Measurements from ENCODE around the gene GAD1.

Gene GAD1

DNA sequence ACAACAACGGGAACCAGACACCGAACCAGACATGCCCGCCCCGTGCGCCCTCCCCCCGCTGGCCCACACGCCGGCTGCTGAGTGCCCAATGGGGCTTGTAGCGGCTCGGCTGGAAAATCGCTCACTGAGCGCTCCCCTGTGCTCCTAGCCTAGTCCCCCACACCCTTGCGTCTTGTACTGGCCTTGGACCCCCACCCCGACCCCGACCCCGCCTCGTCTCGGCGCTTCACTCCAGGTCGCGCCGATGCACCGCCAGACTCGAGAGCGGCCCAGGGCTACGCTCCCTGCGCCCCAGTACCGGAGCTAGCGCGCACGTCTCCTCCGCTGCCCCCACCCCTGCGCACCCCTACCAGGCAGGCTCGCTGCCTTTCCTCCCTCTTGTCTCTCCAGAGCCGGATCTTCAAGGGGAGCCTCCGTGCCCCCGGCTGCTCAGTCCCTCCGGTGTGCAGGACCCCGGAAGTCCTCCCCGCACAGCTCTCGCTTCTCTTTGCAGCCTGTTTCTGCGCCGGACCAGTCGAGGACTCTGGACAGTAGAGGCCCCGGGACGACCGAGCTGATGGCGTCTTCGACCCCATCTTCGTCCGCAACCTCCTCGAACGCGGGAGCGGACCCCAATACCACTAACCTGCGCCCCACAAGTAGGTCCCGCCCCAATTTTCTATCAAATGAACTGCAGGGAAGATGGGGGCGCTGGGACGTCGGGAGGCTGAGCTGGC is 1.5 kb downstream of the GAD1 start:
- no peak for DNase-seq (ENCODE audit: low read depth in 2 of 2)

DNA sequence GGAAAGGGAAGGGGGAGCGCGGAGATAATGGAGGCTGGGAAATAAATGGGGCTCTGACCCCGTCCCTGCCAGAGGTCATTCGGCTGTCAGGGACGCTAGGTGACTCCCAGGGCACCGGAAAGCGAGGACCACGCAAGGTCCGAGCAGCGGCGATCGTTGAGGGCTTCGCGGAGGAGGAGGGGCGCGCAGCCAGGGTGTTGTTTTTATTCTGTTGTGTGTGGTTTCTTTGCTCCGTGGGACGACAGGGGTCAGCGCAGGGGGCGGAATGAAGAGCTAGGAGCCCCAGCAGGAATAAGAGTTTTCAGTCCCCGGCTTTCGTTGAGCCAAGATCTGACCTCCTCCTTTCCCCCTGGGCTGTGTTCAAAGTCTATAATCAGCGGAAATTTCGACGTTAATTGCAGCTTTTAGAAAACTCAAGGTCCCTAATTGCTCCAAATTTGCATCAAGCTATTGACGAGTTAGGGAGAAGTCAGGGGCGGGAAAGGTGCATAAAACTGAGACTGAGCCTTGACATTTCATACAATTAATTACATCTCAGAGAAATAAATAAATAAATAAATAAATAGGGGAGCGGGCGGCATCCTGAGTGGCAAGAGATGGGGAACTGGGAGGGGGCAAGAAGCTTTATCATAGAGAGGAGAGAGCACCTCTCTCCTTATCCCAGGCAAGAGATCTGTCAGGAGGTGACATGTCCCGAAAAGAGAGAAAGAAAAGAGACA is 2.2 kb downstream of the GAD1 start:
- no peak for DNase-seq (ENCODE audit: low read depth in 2 of 2)

DNA sequence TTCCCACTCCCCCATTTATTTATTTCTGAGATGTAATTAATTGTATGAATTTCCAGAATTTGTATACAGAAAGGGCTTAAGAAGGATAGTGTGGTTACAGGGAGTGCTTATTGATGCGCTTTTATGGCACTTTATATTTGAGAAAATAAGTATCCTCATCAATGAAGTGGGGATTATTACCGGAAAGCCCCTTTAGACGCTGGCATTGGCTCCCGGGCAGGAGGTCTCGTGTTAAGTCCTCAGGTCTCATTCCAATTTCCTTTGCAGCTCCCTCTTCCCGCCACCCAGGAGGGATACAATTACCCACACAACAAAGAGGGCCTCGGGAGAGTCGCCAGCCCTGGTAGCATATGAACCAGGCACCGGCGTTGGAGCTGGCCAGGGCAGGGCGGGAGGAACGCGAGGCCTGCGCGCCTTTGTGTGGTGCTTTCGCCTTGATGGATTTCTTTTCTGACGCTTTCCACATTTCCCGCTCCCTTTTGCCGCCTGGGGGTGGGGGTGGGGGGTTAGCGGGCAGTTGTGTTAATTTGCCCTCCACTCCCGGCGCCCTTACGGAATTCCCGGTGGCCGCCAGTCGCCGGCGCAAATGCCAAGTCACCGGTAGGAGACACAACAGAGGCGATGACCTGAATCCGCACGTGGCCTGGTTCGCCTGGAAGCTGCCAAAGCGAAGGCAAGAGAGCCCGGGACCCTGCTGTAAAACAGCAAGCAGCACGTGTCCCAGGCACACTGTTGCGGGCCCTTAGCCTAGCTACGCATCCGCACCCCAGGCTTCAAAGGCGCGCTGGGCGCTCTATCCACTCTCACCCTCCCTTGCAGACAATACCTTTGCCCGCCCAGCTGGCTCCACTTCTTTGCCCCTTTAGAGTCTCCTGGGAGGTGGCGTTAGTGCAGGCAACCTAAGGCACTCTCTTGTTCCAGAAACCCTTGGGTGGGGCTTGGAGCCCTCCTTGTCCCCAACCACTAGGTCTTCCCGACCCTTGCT is 3.3 kb downstream of the GAD1 start:
- no peak for DNase-seq (ENCODE audit: low read depth in 2 of 2)

DNA sequence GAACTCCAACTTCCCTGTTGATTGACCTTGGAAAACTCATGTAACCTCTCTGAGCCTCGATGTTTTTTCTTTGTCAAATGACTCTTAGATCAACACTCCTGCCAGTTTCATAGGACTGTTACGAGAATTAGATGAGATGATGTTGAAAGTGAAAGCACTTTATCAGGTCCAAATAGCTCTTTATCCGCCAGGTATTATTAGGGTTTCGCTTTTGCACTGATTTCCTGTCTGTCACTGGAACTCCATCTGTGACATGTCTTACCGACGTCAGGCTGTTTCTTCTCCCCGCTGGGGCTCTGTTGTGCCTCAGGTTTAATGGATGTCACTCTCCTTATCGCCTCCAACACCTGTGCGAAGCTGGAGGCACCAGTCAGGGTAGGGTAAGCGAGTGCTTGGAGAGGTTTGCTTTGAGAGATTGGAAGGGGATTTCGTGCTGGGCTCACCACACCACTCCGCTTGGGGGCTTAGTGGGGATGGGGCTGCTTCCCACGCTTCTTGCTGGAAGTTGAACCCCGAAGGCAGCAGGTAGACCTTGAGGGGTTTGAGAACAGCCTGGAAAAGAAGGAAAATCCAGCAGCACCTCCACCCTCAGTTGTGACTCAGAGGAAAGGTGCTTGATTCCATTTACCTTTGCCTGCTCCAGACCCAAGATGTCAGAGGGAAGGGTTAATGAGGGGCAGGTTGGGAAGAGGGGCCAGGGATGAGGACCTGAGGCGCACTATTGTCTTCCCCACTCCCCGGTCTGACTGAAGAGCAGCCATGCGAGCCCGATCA is 4.3 kb downstream of the GAD1 start:
- DNase-seq (ENCODE audit: low read depth in 2 of 2) = no peak

DNA sequence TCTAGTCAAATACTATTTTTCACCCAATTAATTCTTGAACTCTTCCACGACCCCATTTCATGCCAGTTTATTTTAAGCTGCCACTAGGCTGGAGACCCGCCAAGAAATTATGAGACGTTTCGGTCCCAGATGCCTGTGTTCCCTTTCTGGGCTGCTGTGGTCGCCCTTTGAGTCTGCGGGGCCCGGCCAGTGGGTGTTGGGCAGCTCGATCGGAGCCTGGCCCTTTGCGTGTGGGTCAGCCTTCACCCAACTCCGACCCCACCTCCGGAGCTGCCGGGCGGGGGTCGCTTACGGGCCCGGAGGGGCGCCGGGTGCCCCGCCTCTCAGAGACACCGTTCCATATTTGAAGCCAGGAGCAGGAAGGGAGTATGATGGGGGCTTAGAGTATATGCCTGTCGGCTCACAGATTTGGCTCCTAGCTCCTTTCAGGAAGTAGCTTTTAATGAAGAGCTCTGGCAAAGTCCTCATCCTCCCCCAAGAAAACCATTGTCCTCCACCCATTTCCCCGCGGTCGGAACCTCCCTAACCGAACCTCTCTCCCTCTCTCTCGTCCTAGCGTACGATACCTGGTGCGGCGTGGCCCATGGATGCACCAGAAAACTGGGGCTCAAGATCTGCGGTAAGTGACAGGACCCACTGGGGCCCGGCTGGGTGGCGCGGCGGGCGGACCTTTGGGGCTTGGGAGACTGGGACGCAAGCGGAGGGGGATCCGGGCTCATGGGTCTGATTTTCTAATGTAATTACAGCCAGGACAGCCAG is 5.0 kb downstream of the GAD1 start:
- no peak for DNase-seq (ENCODE audit: low read depth in 2 of 2)

DNA sequence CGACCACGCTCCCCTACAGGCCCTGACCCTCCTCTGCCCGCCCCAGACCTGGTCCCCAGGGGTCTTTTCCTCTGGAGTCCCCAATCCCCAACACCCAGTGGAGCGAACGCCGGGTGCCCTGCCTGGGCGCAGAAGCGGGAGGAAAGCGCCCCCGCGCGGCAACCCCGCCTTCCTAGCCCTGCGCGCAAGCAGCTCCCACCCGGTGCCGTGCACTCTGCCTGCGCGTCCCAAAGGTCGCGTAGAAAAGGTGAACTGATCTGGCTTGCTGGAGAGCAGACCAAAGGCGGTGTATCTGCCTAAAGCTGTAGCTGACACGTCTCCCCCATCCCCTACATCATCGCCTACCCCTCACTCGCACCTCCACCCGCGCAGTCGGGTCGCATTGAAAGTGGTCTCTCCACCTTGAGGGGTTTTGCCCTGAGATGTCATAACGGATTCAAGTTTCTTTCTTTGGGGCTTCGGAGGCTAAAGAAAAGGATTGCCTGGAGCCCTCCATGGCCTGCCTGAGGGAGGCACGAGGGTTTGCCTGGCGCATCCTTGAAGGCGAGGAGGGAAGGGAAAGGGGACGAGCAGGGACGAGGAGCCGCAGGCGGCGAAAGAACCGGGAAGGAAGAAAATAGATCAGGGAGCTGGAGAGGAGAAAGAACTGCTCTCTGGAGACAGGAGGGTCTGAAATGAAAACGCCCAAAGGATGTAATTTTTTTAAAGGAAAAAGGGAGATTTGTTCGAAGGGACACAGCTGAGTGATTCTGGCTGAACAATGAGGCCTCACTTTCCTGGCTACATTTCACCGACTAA is 5.8 kb downstream of the GAD1 start:
- no peak for DNase-seq (ENCODE audit: low read depth in 2 of 2)

DNA sequence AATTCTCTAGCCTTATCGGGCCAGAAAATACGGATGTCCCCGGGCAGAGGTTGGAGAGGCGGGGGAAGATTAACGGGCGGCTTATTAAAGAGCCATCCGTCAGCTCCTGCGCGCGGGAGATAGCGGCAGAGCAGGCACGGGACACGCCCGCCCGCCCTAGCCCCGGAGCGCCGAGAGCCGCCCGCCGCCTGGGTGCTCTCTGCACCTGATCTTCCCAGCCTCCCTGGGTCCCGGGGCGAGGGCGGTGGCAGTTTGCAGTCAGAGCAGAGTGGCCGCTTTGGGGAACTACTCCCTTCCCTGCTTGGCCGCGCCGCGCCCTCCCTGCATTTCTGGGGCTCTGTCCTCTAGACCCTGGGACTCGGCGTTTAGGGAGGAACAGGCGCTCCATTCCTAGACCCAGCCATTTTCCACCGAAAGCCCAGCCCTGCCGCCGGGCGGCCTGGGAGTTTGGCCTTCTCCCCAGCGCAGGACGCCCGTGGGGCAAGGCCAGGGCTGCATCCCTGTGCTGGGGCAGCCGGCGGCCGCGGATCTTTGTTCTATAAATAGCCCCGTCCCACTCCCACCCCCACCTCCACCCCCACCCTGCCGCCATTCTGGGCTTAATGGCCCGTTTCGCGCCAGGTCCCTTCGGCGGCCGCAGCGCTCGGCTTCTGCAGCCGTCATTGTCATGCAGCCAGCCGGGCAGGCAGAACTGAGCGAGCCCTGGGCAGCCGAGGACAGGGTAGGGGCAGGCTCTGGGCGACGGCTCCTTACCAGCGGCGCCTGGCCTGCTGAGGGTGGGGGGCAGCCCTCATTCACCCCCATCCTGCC is 6.6 kb downstream of the GAD1 start:
- no peak for DNase-seq (ENCODE audit: low read depth in 2 of 2)

DNA sequence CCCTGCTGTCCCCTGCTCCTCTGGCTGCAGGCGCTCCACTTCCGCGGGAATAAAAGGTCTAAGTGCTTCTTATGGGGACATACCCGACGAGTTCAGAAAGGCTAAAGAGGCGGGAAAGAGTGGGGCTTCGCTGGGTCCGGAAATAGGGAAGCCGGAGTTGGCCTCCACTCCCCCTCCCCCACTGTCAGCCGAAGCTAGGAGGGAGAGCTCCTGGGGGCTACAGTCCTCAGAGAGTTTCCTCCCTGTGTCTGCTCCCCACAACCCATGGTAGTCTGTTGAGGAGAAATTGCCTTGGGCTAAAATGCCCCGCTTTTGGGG is 7.2 kb downstream of the GAD1 start:
- no peak for DNase-seq (ENCODE audit: low read depth in 2 of 2)

DNA sequence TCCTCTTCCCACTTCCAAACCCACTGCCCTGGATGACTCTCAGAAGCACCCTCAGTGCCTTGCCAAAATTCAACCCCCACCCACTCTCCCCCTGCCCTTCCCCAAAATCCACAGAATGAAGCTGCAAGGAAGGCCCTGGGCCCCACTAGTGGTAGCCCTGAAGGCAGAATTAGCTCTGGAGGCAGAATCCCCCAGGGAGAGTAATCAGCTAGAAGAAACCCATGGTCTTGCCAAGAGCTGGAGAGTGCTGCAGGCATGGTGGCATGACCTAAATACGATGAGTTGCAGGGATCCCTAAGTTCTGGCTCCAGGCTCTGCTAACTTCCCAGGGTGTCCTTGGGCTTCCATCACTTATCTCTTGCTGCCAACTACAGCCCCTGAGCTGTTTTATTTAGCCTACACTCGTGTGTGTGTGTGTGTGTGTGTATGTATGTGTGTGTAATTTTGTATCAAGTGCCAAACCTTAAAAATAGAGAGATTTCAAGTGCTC is 7.9 kb downstream of the GAD1 start:
- no peak for DNase-seq (ENCODE audit: low read depth in 2 of 2)

DNA sequence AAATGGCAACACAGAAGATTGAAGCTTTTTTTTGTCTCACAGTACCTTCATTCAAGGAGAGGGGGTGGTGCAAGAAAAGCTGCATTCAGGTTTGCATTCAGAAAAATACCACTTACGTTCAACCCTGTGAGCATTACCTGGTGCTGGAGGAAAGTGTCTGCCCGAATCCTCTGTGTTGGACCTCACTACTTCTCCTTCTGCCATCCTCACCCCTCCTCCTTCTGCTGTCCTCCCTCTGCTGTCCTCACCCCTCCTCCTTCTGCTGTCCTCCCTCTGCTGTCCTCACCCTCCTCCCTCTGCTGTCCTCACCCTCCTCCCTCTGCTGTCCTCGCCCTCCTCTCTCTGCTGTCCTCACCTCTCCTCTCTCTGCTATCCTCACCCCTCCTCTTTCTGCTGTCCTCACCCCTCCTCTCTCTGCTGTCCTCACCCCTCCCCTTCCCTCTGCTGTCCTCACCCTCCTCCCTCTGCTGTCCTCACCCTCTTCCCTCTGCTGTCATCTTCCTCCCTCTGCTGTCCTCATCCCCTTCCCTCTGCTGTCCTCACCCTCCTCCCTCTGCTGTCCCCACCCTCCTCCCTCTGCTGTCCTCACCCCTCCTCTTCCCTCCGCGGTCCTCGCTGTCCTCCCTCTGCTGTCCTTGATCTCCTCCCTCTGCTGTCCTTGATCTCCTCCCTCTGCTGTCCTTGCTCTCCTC is 11.3 kb downstream of the GAD1 start:
- DNase-seq (ENCODE audit: low read depth in 2 of 2) = no peak

DNA sequence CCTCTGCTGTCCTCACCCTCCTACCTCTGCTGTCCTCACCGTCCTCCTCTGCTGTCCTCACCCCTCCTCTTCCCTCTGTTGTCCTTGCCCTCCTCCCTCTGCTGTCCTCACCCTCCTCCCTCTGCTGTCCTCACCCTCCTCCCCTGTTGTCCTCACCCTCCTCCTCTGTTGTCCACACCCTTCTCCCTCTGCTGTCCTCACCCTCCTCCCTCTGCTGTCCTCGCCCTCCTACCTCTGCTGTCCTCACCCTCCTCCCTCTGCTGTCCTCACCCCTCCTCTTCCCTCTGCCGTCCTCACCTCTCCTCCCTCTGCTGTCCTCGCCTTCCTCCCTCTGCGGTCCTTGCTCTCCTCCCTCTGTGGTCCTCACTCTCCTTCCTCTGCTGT is 11.8 kb downstream of the GAD1 start:
- DNase-seq (ENCODE audit: low read depth in 2 of 2) = no peak

DNA sequence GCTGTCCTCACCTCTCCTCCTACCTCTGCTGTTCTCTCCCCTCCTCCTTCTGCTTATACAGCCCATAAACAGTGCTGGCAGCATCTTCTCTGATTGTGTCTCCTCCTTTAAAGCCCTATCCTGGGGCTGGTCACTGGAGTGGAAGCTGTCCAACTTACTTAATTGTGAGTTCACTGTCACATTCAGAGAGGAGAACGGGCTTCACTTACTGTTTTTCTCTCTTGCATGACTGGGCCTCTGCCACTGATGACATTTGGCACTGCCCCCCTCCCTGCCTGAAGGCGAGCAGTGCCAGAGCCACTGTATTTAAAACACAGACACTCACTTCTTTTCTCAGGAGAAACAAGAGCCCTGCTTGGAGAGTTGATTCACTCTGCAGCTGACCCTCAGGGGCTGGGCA is 12.3 kb downstream of the GAD1 start:
- no peak for DNase-seq (ENCODE audit: low read depth in 2 of 2)

DNA sequence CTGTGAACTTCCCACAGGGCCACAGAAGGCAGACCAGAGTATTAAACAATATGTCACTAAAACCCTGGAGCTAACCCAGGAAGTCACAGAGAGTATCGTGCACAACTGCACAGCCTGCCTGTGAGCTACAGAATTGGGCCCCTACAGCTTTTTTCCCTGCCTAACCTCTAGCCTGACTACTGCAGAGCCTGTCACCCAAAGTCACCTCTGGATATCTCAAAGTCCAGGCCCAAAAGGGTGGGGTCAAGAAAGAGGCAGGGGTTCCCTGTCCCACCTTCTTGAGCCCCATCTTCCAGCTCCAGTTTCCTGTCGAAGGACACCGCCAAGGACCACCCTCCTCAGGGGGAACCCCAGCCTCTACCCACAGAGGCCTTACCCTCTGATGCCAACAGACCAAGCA is 13.5 kb downstream of the GAD1 start:
- no peak for DNase-seq (ENCODE audit: low read depth in 2 of 2)

DNA sequence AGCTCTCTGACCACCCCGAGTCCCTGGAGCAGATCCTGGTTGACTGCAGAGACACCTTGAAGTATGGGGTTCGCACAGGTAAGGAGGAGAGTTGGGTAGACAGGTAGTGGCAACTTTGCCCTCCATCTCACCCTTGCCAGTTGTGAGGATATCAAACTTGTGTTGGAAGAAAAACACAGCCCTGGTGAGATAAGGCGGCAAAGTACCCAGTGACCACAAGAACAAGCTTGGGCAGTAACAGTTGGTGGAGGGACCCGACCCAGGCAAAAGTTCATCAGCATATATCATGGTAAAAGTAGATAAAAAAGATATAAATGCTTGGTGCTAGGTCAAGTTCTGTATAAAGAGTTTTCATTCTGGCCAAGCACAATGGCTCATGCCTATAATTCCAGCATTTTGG is 14.4 kb downstream of the GAD1 start:
- no peak for DNase-seq (ENCODE audit: low read depth in 2 of 2)

DNA sequence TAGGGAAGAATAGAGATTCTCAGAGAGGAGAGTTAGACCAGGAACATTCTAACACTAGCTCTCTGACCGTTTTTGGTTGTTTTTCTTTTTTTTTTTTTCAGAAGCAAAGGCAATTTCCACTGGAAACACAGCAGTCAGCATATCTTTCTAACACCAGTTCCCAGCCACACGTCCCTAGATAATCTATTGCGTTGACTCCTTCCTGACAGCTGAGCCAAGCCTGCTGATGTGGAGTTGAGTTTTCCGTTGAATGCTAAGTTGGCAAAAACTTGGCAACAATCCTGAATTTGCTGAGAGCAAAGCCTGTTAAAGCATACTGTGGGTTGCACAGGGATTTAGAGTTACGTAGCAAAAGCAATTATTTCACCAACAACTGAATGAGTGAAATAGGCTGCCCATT is 19.3 kb downstream of the GAD1 start:
- no peak for DNase-seq (ENCODE audit: low read depth in 2 of 2)

DNA sequence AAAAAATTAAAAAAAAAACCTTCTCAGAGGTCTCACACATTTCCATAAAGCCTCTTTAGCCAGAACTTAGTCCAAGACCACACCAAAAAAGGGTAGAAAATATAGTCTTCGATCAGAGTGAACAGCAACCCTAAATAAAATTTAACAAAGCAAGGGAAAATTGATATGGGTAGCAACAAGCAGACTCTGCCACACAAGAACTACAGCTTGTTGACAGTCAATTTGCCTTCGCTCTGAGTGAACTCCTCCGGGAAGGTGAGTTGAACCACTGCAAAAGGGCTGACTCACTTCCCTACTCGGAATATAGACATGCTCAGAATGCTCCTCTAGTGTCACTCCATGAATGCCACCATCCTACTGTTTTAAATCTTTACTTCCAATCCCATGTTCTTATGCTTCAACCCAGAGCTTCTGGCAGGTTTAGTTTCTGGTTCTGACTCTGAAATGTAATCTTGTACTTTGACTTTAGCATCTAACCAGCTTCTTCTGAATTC is 24.1 kb downstream of the GAD1 start:
- DNase-seq (ENCODE audit: low read depth in 2 of 2) = no peak

DNA sequence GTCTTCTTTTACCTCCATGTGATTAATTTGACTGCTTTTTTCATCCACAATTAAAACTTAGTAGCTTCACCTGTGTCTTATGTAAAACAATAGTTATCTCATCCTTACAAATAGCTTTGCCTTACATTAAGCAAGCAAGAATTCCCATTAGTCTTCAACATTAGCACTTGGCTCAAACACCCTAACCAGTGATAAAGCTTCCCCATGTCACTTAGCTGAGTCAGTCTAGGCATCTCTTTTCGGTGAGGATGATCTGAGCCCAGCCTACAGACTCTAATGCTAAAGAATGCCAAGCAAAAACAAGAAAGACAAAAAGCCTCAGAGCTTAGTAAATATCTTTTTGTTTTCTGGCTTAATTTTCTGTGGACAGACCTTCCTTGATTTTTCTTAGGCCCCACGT is 26.1 kb downstream of the GAD1 start:
- peak; percentile 6 to 19 for DNase-seq (ENCODE audit: low read depth in 2 of 2)

DNA sequence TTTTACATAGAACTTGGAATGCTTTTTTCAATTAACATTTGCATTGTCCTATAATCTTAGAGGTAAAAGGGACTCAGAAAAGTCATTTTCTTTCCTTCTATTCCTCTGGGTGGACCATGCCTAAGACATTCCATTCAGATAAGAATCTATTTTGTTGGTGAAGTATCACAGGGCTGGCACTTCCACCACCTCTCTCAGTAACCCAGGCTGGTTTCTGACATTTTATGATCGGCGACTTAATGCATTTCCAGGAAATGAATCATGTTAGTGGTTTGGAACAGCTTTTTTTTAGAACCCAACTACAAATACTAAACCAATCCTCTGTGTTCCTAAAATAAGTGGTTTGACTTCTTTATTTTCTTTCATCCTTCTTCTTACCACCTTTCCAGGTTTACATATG is 27.0 kb downstream of the GAD1 start:
- DNase-seq (ENCODE audit: low read depth in 2 of 2) = peak; percentile 6 to 10

Data from fibroblast of skin of left biceps (primary cell).